ENCODE data around the gene CKM.

GRCh38 chr19:45271735-45272108 lies 51.0 kb downstream of the CKM start:
- TF ChIP-seq CTCF (IDR thresholded peaks at IDR 0.05; ENCODE audit: insufficient read depth, low read depth, low read length), result no peak
- TF ChIP-seq EZH2 (IDR thresholded peaks at IDR 0.05; ENCODE audit: insufficient read depth, low read length), result no peak

Measured in astrocyte (in vitro differentiated cells and primary cell).